Ascending aorta (tissue), 2 donors: ENCODE results near the gene C19orf25. TPM values are rescaled to one million over a fixed set of nuclear protein-coding genes. Genes with fewer than 3 reads are reported as not detected.

ENCODE experiments used
- DNase-seq, 2 donors: peaks; one replicate each; pipeline ENCODE4 v3.0.0-alpha.2; 2019; ENCODE audit warnings: low spot score in 2 of 2
- H3K27ac ChIP-seq, 2 donors: fragments of 200-600 bp; sonication (generic); one replicate each; pipeline ENCODE4 v1.5.1; 2016 to 2017; ENCODE audit warnings: mild to moderate bottlenecking in 1 of 2
- H3K27me3 ChIP-seq: fragments of 200-600 bp; sonication (generic); one replicate; pipeline ENCODE4 v1.5.1; 2017
- H3K36me3 ChIP-seq, 2 donors: fragments of 200-600 bp; sonication (generic); one replicate each; pipeline ENCODE4 v1.5.1; 2016
- H3K4me1 ChIP-seq, 2 donors: fragments of 200-600 bp; sonication (generic); one replicate each; pipeline ENCODE4 v1.5.1; 2016 to 2017; ENCODE audit warnings: mild to moderate bottlenecking in 1 of 2
- H3K4me3 ChIP-seq, 2 donors: fragments of 200-600 bp; sonication (generic); one replicate each; pipeline ENCODE4 v1.5.1; 2016 to 2017; ENCODE audit warnings: mild to moderate bottlenecking in 1 of 2
- H3K9me3 ChIP-seq, 2 donors: fragments of 200-600 bp; sonication (generic); one replicate each; pipeline ENCODE4 v1.5.1; 2016
- CTCF ChIP-seq, 3 experiments: fragments of 200-600 bp in 2 of 3; fragments of 450-650 bp in 1 of 3; sonication (generic) in 2 of 3; IDR thresholded peaks; one replicate each; pipeline ENCODE4 v1.5.1; 2016 to 2019; ENCODE audit warnings: antibody characterized with exemption in 3 of 3, mild to moderate bottlenecking in 1 of 3, moderate library complexity in 1 of 3
- intact Hi-C: fragments of 100-400 bp; cut with DNase I; formaldehyde crosslinking; loops from one replicate; pipeline ENCODE4 v1.15.1; 2023
- total RNA-seq: library from RNA; depleted of rRNA; stranded (reverse); fragments of >200 nt; gene quantifications from one replicate; pipeline ENCODE4 v1.1.0, GENCODE V29; 2016

C19orf25 gene
- total RNA-seq, 1 donor from 2014 or later = 32.7 TPM

DNA sequence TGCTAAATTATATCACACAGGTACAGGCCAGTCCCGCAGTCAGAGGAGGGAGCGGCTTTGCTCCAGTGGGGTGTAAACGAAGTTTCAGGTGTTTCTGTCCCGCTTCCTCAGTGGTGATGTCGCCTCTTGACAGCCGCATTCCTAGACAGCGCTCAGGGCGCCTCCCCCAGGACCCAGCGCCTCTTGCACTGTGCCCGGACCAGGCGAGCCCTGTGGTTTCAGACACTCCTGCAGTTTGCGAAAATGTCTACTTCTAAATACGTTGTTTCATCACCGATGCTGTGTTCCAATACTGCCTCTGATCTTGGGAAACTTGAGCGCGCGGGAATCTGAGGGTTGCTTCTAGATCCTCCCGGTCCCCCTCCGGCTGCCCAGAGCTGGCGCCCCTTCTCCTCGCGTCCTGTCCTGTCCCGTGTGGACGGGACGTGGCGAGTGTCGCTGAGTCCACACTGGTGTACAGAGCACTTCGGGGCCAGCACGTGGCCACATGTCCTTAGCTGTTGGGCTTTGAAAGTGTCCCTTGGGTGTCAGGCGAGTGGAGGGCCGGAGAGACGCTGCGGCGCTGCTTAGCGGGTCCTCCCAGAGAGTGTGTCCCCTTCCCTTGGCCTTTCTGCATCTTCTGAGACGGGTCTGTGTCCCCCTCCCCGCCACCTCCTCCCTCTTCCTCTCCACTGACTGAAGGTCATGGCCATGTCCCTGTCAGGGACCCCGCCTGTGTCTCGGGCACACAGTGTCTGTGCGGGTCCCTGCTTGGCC is 55.4 kb downstream of the C19orf25 start:
- intact Hi-C loops = no loop called here
- Histone ChIP-seq H3K4me3 (no peak overlapping the region), H3K27me3 (no peaks in the 10 kb centered on the region), H3K27ac (no peak overlapping the region), H3K9me3 (no peaks in the 10 kb centered on the region), H3K36me3 (peaks cover 74 to 94% of the 10 kb centered on the region in 2 donors), H3K4me1 (no peaks in the 10 kb centered on the region)
- DNase-seq = no peak
- TF ChIP-seq CTCF (IDR thresholded peaks at IDR 0.05) = no peak

Other genes with a start within 250 kb of the C19orf25 start
- gene CBARP, start 241.2 kb downstream of the C19orf25 start, total RNA-seq = 1.9 TPM
- 232 TPM for gene ATP5F1D, start 237.5 kb downstream of the C19orf25 start, total RNA-seq
- gene MIDN, start 230.6 kb downstream of the C19orf25 start, total RNA-seq = 307 TPM
- 442 TPM for gene CIRBP, start 209.9 kb downstream of the C19orf25 start, total RNA-seq
- 156 TPM for gene FAM174C, start 203.7 kb downstream of the C19orf25 start, total RNA-seq
- gene EFNA2, start 193.3 kb downstream of the C19orf25 start, total RNA-seq = not detected
- gene NDUFS7, start 95.3 kb downstream of the C19orf25 start, total RNA-seq = 216 TPM
- gene GAMT, start 77.7 kb downstream of the C19orf25 start, total RNA-seq = 56.4 TPM
- 15.8 TPM for gene DAZAP1, start 71.6 kb downstream of the C19orf25 start, total RNA-seq
- 3,111 TPM for gene RPS15, start 40.8 kb downstream of the C19orf25 start, total RNA-seq
- not detected for gene APC2, start 29.1 kb downstream of the C19orf25 start, total RNA-seq
- 1.5 TPM for gene PCSK4, start 11.1 kb upstream of the C19orf25 start, total RNA-seq
- 3.2 TPM for gene REEP6, start 12.0 kb upstream of the C19orf25 start, total RNA-seq
- 0.43 TPM for gene ADAMTSL5, start 33.8 kb upstream of the C19orf25 start, total RNA-seq
- gene PLK5, start 44.9 kb upstream of the C19orf25 start, total RNA-seq = not detected
- gene MEX3D, start 89.1 kb upstream of the C19orf25 start, total RNA-seq = 83.7 TPM
- gene MBD3, start 113.7 kb upstream of the C19orf25 start, total RNA-seq = 143 TPM
- 61.0 TPM for gene UQCR11, start 126.2 kb upstream of the C19orf25 start, total RNA-seq
- 209 TPM for gene TCF3, start 173.4 kb upstream of the C19orf25 start, total RNA-seq